Measurements from ENCODE around the gene POC1A.

The POC1A gene

GRCh38 chr3:52026041-52026440 lies 128.2 kb downstream of the POC1A start:
- no peak for DNase-seq (ENCODE audit: low read depth)

GRCh38 chr3:52025453-52025852 lies 128.8 kb downstream of the POC1A start:
- no peak for DNase-seq (ENCODE audit: low read depth)

Data from GM04504 (cell line).